Naive B cell (primary cell): Measurements from ENCODE around the gene C1QTNF2. TPM values are rescaled to one million over a fixed set of nuclear protein-coding genes. Genes with fewer than 3 reads are reported as not detected.
A peak's percentile ranks its signal among the peaks of the same experiment; 100 is the strongest.

Source experiments
- ATAC-seq, 2 donors: fragments of 150-1000 bp; cut with Tn5 transposase; 2 replicates each; pipeline ENCODE4 v1.10.0; 2021; ENCODE audit warnings: low read depth in 2 of 2, mild to moderate bottlenecking in 2 of 2, moderate library complexity in 2 of 2
- DNase-seq: peaks from one replicate; pipeline ENCODE4 v3.0.0; 2022
- H3K27ac Mint-ChIP-seq, 6 donors: one replicate each; pipeline ENCODE4 v1.8.0; 2020 to 2022; ENCODE audit warnings: mild to moderate bottlenecking in 6 of 6, mixed read lengths in 6 of 6, moderate library complexity in 5 of 6, inconsistent platforms in 2 of 6
- H3K27me3 Mint-ChIP-seq, 3 donors: one replicate each; pipeline ENCODE4 v1.8.0; 2021 to 2022; ENCODE audit warnings: mixed read lengths in 3 of 3, mild to moderate bottlenecking in 1 of 3
- H3K36me3 Mint-ChIP-seq, 2 donors: one replicate each; pipeline ENCODE4 v1.8.0; 2020 to 2022; ENCODE audit warnings: mixed read lengths in 2 of 2, inconsistent platforms in 1 of 2, mild to moderate bottlenecking in 1 of 2
- H3K4me1 Mint-ChIP-seq, 3 donors: one replicate each; pipeline ENCODE4 v1.8.0; 2020 to 2022; ENCODE audit warnings: mixed read lengths in 3 of 3, inconsistent platforms in 1 of 3, mild to moderate bottlenecking in 1 of 3, moderate library complexity in 1 of 3
- H3K4me3 Mint-ChIP-seq, 8 donors: one replicate each; pipeline ENCODE4 v1.8.0; 2020 to 2022; ENCODE audit warnings: mild to moderate bottlenecking in 8 of 8, mixed read lengths in 8 of 8, moderate library complexity in 8 of 8, inconsistent platforms in 2 of 8
- H3K9me3 Mint-ChIP-seq, 7 donors: one replicate each; pipeline ENCODE4 v1.8.0; 2020 to 2022; ENCODE audit warnings: mixed read lengths in 7 of 7, mild to moderate bottlenecking in 5 of 7, inconsistent platforms in 2 of 7, moderate library complexity in 1 of 7
- polyA plus RNA-seq, 6 donors: library from polyadenylated mRNA; unstranded; fragments of 300-500 nt; fragmentation: Illumina TruSeq; gene quantifications; one replicate each; pipeline ENCODE4 v1.2.3, GENCODE V29; 2021; ENCODE audit warnings: low read depth in 6 of 6

Gene C1QTNF2
- polyA plus RNA-seq, 6 donors from 2014 or later: not detected

DNA sequence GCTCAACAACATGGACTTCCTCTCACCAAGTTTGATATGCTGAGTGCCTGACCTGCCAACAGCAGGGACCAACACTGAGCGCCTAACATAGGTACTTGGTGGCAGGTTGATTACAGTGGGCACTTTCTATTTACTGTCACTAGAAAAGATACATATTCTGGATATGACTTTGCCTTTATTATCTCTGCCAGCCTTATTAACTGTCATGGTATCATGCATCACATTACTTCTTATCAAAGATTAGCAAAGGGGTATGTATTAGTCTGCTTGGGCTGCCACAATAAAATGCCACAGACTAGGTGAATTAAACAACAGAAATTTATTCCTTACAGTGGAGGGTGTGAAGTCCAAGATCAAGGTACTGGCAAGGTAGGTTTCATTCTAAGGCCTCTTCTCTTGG lies 14.3 kb upstream of the C1QTNF2 start:
- DNase-seq (no peak), ATAC-seq (no peak)
- Mint-ChIP-seq H3K27me3 (peaks cover 0 to 4% (median 2%) of the 10 kb centered on the region in 3 donors), H3K36me3 (peaks cover 6 to 17% of the 10 kb centered on the region in 2 donors), H3K4me3 (no peak overlapping the region), H3K27ac (no peak overlapping the region), H3K9me3 (peaks cover 4 to 30% (median 17%) of the 10 kb centered on the region in 7 donors), H3K4me1 (peaks cover 0 to 18% (median 11%) of the 10 kb centered on the region in 3 donors)

GRCh38 chr5:160382346-160382745 lies 11.9 kb upstream of the C1QTNF2 start:
- no peak for DNase-seq
- Mint-ChIP-seq H3K4me3 (no peak overlapping the region), H3K27ac (no peak overlapping the region), H3K4me1 (peaks cover 0 to 18% (median 11%) of the 10 kb centered on the region in 3 donors), H3K36me3 (peaks cover 3 to 6% of the 10 kb centered on the region in 2 donors), H3K27me3 (peaks cover 4 to 10% (median 9%) of the 10 kb centered on the region in 3 donors), H3K9me3 (peaks cover 0 to 14% (median 6%) of the 10 kb centered on the region in 7 donors)
- no peak for ATAC-seq

DNA sequence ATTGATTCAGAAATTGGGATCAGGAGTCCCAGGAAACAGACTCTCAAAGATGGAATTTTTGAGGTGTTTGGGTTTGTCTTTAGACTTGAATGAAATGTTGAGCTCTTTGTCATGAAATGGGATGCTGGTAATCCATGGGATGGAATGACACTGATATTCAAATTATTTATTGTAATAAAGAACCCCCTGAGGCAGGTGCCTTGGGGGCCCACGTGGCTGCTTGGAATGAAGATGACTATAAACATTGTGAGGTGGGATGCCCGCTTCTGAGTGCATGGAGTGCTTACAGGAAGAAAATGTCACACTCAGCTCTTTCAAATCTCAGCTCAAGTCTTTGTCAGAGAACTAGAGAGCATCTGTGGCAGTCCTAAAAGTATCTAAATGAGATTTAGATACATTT lies 9.6 kb upstream of the C1QTNF2 start:
- no peaks in the 10 kb centered on the region for H3K36me3 Mint-ChIP-seq
- ATAC-seq: no peak

DNA sequence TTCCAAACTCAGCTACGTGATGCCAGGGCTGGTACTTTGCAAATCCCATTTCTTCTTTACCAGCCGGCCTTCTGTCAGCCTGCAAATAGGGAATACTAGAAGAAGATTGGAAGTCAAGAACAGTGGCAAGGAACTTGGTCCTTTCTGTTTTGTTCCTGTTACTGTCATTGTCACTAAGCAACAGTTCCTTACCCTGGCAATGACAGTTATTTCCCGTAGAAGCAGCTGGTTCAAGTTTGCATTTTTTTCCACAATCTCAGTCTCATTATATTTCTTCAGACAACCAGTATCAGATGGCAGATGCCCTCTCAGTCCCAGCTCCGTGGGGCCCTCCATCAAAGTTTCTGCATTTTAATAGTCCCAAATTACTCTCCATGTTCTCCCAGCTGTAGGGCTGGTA lies 9.1 kb upstream of the C1QTNF2 start:
- no peaks in the 10 kb centered on the region for H3K36me3 Mint-ChIP-seq
- peaks cover 0 to 1% (median 0%) of the 10 kb centered on the region in 7 donors for H3K9me3 Mint-ChIP-seq
- H3K27me3 Mint-ChIP-seq: peaks cover 23 to 33% (median 26%) of the 10 kb centered on the region in 3 donors
- no peak for ATAC-seq
- DNase-seq: no peak
- H3K4me3 Mint-ChIP-seq: no peak overlapping the region
- H3K27ac Mint-ChIP-seq: peak overlapping the region in 1 of 6 donors; percentile 59
- peaks cover 0 to 18% (median 11%) of the 10 kb centered on the region in 3 donors for H3K4me1 Mint-ChIP-seq

More for the DNA sequence above, 9.6 kb upstream of the C1QTNF2 start:
- Mint-ChIP-seq H3K9me3 (peaks cover 0 to 4% (median 0%) of the 10 kb centered on the region in 7 donors), H3K4me1 (peaks cover 0 to 18% (median 11%) of the 10 kb centered on the region in 3 donors), H3K4me3 (no peak overlapping the region), H3K27me3 (peaks cover 18 to 28% (median 21%) of the 10 kb centered on the region in 3 donors), H3K27ac (peak overlapping the region in 1 of 6 donors; percentile 74)
- no peak for DNase-seq

DNA sequence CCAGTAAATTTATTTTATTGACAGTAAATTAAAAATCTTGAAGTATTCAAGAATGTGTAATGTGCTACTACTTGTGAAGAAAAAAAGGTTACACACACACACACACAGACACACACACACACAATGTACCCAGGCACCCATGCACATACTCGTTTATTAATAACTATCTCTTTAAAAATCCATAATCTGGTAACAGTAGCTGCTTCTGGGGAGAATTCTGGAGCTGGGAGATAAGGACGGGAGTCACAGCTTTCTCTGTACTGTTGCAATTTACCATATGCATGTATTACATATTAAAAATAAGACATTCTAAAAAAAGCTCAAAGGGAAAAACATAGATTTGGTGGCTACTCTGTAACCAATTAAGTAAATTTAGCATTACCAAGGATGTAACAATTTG lies 7.9 kb upstream of the C1QTNF2 start:
- no peak overlapping the region for H3K27ac Mint-ChIP-seq
- H3K4me1 Mint-ChIP-seq: peaks cover 0 to 16% (median 11%) of the 10 kb centered on the region in 3 donors
- H3K9me3 Mint-ChIP-seq: no peaks in the 10 kb centered on the region
- DNase-seq (no peak), ATAC-seq (no peak)
- no peaks in the 10 kb centered on the region for H3K36me3 Mint-ChIP-seq
- H3K27me3 Mint-ChIP-seq: peaks cover 33 to 45% (median 35%) of the 10 kb centered on the region in 3 donors
- no peak overlapping the region for H3K4me3 Mint-ChIP-seq

- no peak for ATAC-seq
- no peak for DNase-seq
- no peak overlapping the region for H3K4me3 Mint-ChIP-seq
- no peak overlapping the region for H3K27ac Mint-ChIP-seq
- no peaks in the 10 kb centered on the region for H3K9me3 Mint-ChIP-seq
- peaks cover 38 to 51% (median 40%) of the 10 kb centered on the region in 3 donors for H3K27me3 Mint-ChIP-seq
- no peaks in the 10 kb centered on the region for H3K36me3 Mint-ChIP-seq
- H3K4me1 Mint-ChIP-seq: peaks cover 0 to 10% (median 5%) of the 10 kb centered on the region in 3 donors
These were observed 7.2 kb upstream of the C1QTNF2 start for GRCh38 chr5:160377651-160378050.

DNA sequence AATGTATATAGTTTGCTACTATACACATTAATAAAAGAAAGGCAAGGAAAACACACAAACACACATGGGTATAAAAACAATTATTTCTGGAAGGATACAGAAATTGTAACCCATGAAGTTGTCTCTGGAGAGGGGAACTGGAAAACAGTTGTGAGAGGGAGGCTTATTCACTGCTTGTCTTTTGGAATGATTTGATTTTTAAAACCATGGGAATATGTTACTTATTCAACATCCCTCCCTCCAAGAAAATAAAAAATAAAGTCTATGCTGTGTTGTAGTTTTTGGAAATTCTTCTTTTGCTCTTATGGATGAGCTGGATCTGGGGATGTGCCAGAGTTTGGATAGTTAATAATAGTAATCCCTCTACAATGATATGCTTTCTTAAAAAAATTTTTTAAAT lies 6.0 kb upstream of the C1QTNF2 start:
- no peaks in the 10 kb centered on the region for H3K4me1 Mint-ChIP-seq
- DNase-seq: no peak
- no peak for ATAC-seq
- no peaks in the 10 kb centered on the region for H3K9me3 Mint-ChIP-seq
- no peaks in the 10 kb centered on the region for H3K36me3 Mint-ChIP-seq
- H3K27me3 Mint-ChIP-seq: peaks cover 44 to 60% (median 52%) of the 10 kb centered on the region in 3 donors
- no peak overlapping the region for H3K4me3 Mint-ChIP-seq
- no peak overlapping the region for H3K27ac Mint-ChIP-seq

- Mint-ChIP-seq H3K4me3 (no peak overlapping the region), H3K36me3 (no peaks in the 10 kb centered on the region), H3K4me1 (peaks cover 0 to 4% (median 0%) of the 10 kb centered on the region in 3 donors), H3K27me3 (peaks cover 50 to 67% (median 59%) of the 10 kb centered on the region in 3 donors), H3K27ac (no peak overlapping the region), H3K9me3 (no peaks in the 10 kb centered on the region)
- DNase-seq (no peak), ATAC-seq (no peak)
These were observed 5.3 kb upstream of the C1QTNF2 start for GRCh38 chr5:160375701-160376100.

DNA sequence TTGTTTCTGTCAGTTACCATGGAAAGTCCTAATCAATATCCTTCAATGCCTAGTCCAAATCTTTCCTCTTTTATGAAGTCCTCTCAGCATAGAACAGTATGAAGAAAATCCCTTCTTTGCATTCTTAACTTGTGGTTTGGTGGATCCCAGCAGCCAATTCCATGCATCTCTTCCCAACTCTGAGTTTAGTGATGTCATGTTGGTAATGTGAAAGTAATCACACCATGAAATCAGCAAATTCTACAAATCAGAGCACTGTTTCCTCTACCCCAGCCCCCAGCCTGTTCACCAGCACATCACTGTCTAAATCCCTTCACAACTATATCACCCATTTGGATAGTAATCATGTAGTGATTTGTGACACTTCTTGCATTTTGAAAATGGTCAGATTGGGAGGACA lies 4.7 kb upstream of the C1QTNF2 start:
- Mint-ChIP-seq H3K27me3 (peaks cover 56 to 71% (median 62%) of the 10 kb centered on the region in 3 donors), H3K9me3 (no peaks in the 10 kb centered on the region), H3K27ac (no peak overlapping the region), H3K36me3 (no peaks in the 10 kb centered on the region), H3K4me3 (no peak overlapping the region), H3K4me1 (peaks cover 0 to 6% (median 0%) of the 10 kb centered on the region in 3 donors)
- DNase-seq: no peak
- ATAC-seq: no peak

DNA sequence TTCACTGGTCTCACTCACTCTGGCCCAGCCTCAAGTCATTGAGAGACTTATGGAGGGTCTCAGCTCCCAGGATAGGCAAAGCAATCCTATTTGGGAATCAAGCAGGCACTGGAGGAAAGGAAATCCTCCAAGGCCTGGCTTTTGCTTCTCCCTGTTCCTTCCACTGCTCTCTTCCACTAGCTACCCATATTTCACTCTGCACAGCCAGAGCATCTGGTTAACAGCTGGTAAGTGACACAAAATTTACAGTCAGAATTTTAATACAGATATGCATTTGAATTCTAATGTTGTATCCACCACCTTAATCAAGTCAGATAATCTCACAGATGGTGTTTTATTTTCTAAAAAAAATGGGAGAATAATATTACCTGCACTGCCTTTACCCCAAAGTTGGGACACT lies 868 bp upstream of the C1QTNF2 start:
- no peak for ATAC-seq
- Mint-ChIP-seq H3K4me3 (peak overlapping the region; percentile 37 to 90 (median 64)), H3K36me3 (no peaks in the 10 kb centered on the region), H3K4me1 (peaks cover 9 to 15% (median 10%) of the 10 kb centered on the region in 3 donors), H3K9me3 (no peaks in the 10 kb centered on the region), H3K27ac (peak overlapping the region in 1 of 6 donors; percentile 43), H3K27me3 (peaks cover 75 to 88% (median 76%) of the 10 kb centered on the region in 3 donors)
- DNase-seq: no peak

GRCh38 chr5:160370713-160371034 lies 248 bp upstream of the C1QTNF2 start:
- Mint-ChIP-seq H3K27ac (peak overlapping the region in 1 of 6 donors; percentile 1), H3K4me1 (peaks cover 9 to 15% (median 10%) of the 10 kb centered on the region in 3 donors), H3K36me3 (no peaks in the 10 kb centered on the region), H3K27me3 (peaks cover 73 to 81% (median 73%) of the 10 kb centered on the region in 3 donors), H3K4me3 (peak overlapping the region; percentile 49 to 90 (median 70)), H3K9me3 (no peaks in the 10 kb centered on the region)
- ATAC-seq (no peak), DNase-seq (no peak)

DNA sequence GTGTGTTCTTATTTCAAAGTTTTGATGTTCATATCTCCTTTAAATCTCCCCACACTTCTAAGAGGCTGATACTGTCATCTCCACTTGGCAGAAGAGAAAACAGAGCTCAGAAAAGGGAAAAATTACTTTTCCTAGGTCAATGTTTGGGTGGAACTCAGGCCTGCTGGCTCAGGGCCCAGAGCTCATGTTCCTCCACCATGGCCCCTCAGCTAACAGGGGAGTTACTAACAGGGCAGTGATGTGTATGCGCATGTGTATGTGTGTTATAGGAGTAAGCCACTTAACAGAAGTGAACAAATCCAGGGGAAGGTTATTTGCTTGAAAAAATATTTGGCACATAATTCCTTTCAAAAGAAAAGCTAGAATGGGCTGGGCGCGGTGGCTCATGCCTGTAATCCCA lies 2.5 kb downstream of the C1QTNF2 start:
- Mint-ChIP-seq H3K4me1 (peaks cover 9 to 15% (median 10%) of the 10 kb centered on the region in 3 donors), H3K9me3 (no peaks in the 10 kb centered on the region), H3K36me3 (no peaks in the 10 kb centered on the region), H3K27me3 (peaks cover 50 to 61% (median 53%) of the 10 kb centered on the region in 3 donors), H3K27ac (no peak overlapping the region), H3K4me3 (peak overlapping the region in 1 of 8 donors; percentile 42)
- DNase-seq (no peak), ATAC-seq (no peak)

GRCh38 chr5:160367261-160367660 lies 3.2 kb downstream of the C1QTNF2 start:
- Mint-ChIP-seq H3K36me3 (no peaks in the 10 kb centered on the region), H3K4me1 (peaks cover 9 to 15% (median 10%) of the 10 kb centered on the region in 3 donors), H3K27me3 (peaks cover 47 to 59% (median 50%) of the 10 kb centered on the region in 3 donors), H3K9me3 (no peaks in the 10 kb centered on the region), H3K27ac (no peak overlapping the region), H3K4me3 (no peak overlapping the region)
- no peak for DNase-seq
- ATAC-seq: no peak

DNA sequence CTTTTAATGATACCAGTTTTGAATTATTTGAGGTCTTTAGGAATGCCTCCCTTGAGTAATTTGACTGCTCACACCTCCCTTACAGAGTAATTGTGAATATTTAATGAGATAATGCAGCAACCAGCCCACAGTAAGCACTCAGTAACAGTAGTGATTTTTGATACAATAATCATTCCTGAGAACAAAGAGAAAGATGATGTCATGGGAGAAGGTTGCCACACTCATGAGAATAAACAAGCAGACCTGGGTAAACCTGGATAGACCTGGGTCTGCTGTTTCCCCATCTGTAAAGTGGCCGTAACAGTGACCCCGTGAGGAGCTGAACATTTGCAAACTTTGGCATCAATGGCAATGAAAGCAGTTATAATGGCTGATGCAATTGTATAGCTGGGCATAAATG lies 4.2 kb downstream of the C1QTNF2 start:
- Mint-ChIP-seq H3K36me3 (no peaks in the 10 kb centered on the region), H3K9me3 (no peaks in the 10 kb centered on the region), H3K4me1 (peaks cover 9 to 15% (median 10%) of the 10 kb centered on the region in 3 donors), H3K27me3 (peaks cover 42 to 49% (median 43%) of the 10 kb centered on the region in 3 donors), H3K27ac (no peak overlapping the region), H3K4me3 (no peak overlapping the region)
- no peak for ATAC-seq
- DNase-seq: no peak
